HepG2 (cell line): ENCODE measurements around the gene CYP27B1. TPM values are rescaled to one million over a fixed set of nuclear protein-coding genes. Genes with fewer than 3 reads are reported as not detected.

ENCODE experiments used
- BCL6 ChIP-seq: IDR thresholded peaks from 2 replicates; pipeline ENCODE4 v1.6.1; 2016; ENCODE audit warnings: missing genetic modification reagents, missing compliant biosample characterization
- CBX2 ChIP-seq, 2 experiments: fragments of 200-600 bp in 1 of 2; sonication (generic); formaldehyde crosslinking in 1 of 2; IDR thresholded peaks; 2 replicates each; pipeline versions ENCODE4 v1.7.0 to v1.8.1; 2018 to 2022; ENCODE audit warnings: low read depth in 2 of 2, low read length in 1 of 2, mild to moderate bottlenecking in 1 of 2, missing genetic modification reagents in 1 of 2
- DMTF1 ChIP-seq: sonication (generic); formaldehyde crosslinking; IDR thresholded peaks from 2 replicates; pipeline ENCODE4 v1.4.0; 2020; ENCODE audit warnings: mild to moderate bottlenecking, missing genetic modification reagents
- SRF ChIP-seq: IDR thresholded peaks from 2 replicates; pipeline ENCODE4 v1.6.1; 2011; ENCODE audit warnings: mild to moderate bottlenecking, low read depth, low read length, moderate library complexity
- THYN1 ChIP-seq: sonication (generic); formaldehyde crosslinking; IDR thresholded peaks from 2 replicates; pipeline ENCODE4 v1.8.1; 2023; ENCODE audit warnings: low read depth, mild to moderate bottlenecking, moderate library complexity, missing genetic modification reagents, borderline replicate concordance
- ZMAT3 ChIP-seq: sonication (generic); formaldehyde crosslinking; conservative IDR thresholded peaks from 2 replicates; pipeline ENCODE4 v1.7.0; 2021; ENCODE audit warnings: missing genetic modification reagents
- ZNF101 ChIP-seq: sonication (generic); formaldehyde crosslinking; IDR thresholded peaks from 2 replicates; pipeline ENCODE4 v1.4.0; 2020; ENCODE audit warnings: mild to moderate bottlenecking, low read depth, missing genetic modification reagents, borderline replicate concordance
- ZNF446 ChIP-seq: sonication (generic); formaldehyde crosslinking; IDR thresholded peaks from 2 replicates; pipeline ENCODE4 v1.5.0; 2020; ENCODE audit warnings: mild to moderate bottlenecking, missing genetic modification reagents
- ZNF629 ChIP-seq: sonication (generic); formaldehyde crosslinking; conservative IDR thresholded peaks from 2 replicates; pipeline ENCODE4 v1.5.0; 2020; ENCODE audit warnings: missing genetic modification reagents
- polyA plus RNA-seq, 8 experiments: library from polyadenylated mRNA; depleted of rRNA in 3 of 8; stranded (reverse) in 7 of 8; unstranded in 1 of 8; fragments of >200 nt; fragmentation: Illumina TruSeq in 4 of 8; extraction: Trizol in 4 of 8; gene quantifications; 2 replicates each; pipeline versions ENCODE4 v1.2.1 to v1.2.3, GENCODE V29; 2011 to 2016; ENCODE audit warnings: low read depth in 4 of 8, missing spikeins in 1 of 8, mixed read lengths in 1 of 8; ENCODE audit not compliant: insufficient read depth in 1 of 8
- total RNA-seq, 5 experiments: library from RNA; depleted of rRNA; stranded (reverse); fragments of >200 nt; fragmentation: Illumina TruSeq; extraction: Trizol; gene quantifications; 2 replicates each; pipeline ENCODE4 v1.2.3, GENCODE V29; 2016; ENCODE audit warnings: low read depth in 1 of 5
- TF ChIP-seq, protein P1 (sequence below): sonication (generic); formaldehyde crosslinking; IDR thresholded peaks from 2 replicates; pipeline ENCODE4 v1.5.0; 2020; ENCODE audit warnings: mild to moderate bottlenecking, missing genetic modification reagents, borderline replicate concordance
- TF ChIP-seq, protein P2 (sequence below): sonication (generic); formaldehyde crosslinking; IDR thresholded peaks from 2 replicates; pipeline ENCODE4 v1.5.0; 2020; ENCODE audit warnings: missing genetic modification reagents, mild to moderate bottlenecking, borderline replicate concordance
- TF ChIP-seq, protein P3 (sequence below): sonication (generic); formaldehyde crosslinking; IDR thresholded peaks from 2 replicates; pipeline ENCODE4 v1.4.0; 2020; ENCODE audit warnings: missing genetic modification reagents
- TF ChIP-seq, protein P4 (sequence below): IDR thresholded peaks from 2 replicates; pipeline ENCODE4 v1.6.1; 2016

The CYP27B1 gene
- total and polyA plus RNA-seq, 2 of the 13 experiments (the other 11 are each of a cell fraction or from before 2014, with no cell fraction given), result 2.3 to 3.0 TPM

DNA sequence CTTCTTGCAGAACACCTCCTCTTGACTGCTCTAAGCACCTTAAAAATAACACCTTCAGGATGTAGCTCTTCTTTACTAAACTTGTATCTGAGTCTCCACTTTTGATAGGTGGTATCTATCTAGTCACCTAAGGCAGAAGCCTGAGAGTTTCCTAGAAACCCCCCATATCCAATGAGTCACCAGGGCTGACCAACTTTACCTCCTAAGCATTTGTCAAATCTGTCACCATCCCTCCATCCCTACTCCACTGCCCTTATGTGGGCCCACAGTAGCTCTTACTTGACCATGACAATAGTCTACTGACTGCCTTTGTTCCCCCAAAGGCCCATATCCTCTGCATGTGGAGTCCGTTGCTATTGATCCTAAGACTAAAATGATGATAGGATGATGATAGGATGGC lies 35.7 kb upstream of the CYP27B1 start (continued):
- TF ChIP-seq, protein P1, sequence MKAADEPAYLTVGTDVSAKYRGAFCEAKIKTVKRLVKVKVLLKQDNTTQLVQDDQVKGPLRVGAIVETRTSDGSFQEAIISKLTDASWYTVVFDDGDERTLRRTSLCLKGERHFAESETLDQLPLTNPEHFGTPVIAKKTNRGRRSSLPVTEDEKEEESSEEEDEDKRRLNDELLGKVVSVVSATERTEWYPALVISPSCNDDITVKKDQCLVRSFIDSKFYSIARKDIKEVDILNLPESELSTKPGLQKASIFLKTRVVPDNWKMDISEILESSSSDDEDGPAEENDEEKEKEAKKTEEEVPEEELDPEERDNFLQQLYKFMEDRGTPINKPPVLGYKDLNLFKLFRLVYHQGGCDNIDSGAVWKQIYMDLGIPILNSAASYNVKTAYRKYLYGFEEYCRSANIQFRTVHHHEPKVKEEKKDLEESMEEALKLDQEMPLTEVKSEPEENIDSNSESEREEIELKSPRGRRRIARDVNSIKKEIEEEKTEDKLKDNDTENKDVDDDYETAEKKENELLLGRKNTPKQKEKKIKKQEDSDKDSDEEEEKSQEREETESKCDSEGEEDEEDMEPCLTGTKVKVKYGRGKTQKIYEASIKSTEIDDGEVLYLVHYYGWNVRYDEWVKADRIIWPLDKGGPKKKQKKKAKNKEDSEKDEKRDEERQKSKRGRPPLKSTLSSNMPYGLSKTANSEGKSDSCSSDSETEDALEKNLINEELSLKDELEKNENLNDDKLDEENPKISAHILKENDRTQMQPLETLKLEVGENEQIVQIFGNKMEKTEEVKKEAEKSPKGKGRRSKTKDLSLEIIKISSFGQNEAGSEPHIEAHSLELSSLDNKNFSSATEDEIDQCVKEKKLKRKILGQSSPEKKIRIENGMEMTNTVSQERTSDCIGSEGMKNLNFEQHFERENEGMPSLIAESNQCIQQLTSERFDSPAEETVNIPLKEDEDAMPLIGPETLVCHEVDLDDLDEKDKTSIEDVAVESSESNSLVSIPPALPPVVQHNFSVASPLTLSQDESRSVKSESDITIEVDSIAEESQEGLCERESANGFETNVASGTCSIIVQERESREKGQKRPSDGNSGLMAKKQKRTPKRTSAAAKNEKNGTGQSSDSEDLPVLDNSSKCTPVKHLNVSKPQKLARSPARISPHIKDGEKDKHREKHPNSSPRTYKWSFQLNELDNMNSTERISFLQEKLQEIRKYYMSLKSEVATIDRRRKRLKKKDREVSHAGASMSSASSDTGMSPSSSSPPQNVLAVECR (CRISPR knock-in tag), result no peak
- no peak for TF ChIP-seq ZMAT3 (CRISPR knock-in tag)
- TF ChIP-seq, protein P2, sequence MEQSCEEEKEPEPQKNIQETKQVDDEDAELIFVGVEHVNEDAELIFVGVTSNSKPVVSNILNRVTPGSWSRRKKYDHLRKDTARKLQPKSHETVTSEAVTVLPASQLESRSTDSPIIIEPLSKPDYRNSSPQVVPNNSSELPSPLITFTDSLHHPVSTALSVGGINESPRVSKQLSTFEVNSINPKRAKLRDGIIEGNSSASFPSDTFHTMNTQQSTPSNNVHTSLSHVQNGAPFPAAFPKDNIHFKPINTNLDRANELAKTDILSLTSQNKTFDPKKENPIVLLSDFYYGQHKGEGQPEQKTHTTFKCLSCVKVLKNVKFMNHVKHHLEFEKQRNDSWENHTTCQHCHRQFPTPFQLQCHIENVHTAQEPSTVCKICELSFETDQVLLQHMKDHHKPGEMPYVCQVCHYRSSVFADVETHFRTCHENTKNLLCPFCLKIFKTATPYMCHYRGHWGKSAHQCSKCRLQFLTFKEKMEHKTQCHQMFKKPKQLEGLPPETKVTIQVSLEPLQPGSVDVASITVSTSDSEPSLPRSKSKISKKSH (CRISPR knock-in tag), result no peak
- TF ChIP-seq, protein P3, sequence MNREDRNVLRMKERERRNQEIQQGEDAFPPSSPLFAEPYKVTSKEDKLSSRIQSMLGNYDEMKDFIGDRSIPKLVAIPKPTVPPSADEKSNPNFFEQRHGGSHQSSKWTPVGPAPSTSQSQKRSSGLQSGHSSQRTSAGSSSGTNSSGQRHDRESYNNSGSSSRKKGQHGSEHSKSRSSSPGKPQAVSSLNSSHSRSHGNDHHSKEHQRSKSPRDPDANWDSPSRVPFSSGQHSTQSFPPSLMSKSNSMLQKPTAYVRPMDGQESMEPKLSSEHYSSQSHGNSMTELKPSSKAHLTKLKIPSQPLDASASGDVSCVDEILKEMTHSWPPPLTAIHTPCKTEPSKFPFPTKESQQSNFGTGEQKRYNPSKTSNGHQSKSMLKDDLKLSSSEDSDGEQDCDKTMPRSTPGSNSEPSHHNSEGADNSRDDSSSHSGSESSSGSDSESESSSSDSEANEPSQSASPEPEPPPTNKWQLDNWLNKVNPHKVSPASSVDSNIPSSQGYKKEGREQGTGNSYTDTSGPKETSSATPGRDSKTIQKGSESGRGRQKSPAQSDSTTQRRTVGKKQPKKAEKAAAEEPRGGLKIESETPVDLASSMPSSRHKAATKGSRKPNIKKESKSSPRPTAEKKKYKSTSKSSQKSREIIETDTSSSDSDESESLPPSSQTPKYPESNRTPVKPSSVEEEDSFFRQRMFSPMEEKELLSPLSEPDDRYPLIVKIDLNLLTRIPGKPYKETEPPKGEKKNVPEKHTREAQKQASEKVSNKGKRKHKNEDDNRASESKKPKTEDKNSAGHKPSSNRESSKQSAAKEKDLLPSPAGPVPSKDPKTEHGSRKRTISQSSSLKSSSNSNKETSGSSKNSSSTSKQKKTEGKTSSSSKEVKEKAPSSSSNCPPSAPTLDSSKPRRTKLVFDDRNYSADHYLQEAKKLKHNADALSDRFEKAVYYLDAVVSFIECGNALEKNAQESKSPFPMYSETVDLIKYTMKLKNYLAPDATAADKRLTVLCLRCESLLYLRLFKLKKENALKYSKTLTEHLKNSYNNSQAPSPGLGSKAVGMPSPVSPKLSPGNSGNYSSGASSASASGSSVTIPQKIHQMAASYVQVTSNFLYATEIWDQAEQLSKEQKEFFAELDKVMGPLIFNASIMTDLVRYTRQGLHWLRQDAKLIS (CRISPR knock-in tag), result no peak
- TF ChIP-seq ZNF446 (CRISPR knock-in tag), result no peak
- no peak for TF ChIP-seq SRF
- no peak for TF ChIP-seq DMTF1 (CRISPR knock-in tag)
- no peak for TF ChIP-seq THYN1 (CRISPR knock-in tag)
- no peak for TF ChIP-seq ZNF629 (CRISPR knock-in tag)
- TF ChIP-seq CBX2 (IDR thresholded peaks at IDR 0.05; ENCODE audit: low read depth, low read length), result no peak
- no peak for TF ChIP-seq CBX2 (CRISPR knock-in tag; IDR thresholded peaks at IDR 0.05; ENCODE audit: low read depth)
- no peak for TF ChIP-seq BCL6 (CRISPR knock-in tag)
- TF ChIP-seq, protein P4, sequence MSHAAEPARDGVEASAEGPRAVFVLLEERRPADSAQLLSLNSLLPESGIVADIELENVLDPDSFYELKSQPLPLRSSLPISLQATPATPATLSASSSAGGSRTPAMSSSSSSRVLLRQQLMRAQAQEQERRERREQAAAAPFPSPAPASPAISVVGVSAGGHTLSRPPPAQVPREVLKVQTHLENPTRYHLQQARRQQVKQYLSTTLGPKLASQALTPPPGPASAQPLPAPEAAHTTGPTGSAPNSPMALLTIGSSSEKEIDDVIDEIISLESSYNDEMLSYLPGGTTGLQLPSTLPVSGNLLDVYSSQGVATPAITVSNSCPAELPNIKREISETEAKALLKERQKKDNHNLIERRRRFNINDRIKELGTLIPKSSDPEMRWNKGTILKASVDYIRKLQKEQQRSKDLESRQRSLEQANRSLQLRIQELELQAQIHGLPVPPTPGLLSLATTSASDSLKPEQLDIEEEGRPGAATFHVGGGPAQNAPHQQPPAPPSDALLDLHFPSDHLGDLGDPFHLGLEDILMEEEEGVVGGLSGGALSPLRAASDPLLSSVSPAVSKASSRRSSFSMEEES (CRISPR knock-in tag), result no peak
- no peak for TF ChIP-seq ZNF101 (CRISPR knock-in tag)
